Measurements from ENCODE around the gene TPRG1.

- TF ChIP-seq CTCF (IDR thresholded peaks at IDR 0.05) = no peak
- TF ChIP-seq EZH2 (IDR thresholded peaks at IDR 0.05; ENCODE audit: borderline replicate concordance, insufficient read depth, low read depth, low read length, poor library complexity, severe bottlenecking) = no peak
Observed at GRCh38 chr3:189331002-189331418, 159.2 kb downstream of the TPRG1 start.

All from B cell (primary cell).